HG03469 (cell line): Measurements from ENCODE around the gene HES4.
"Not testable (repeated sequence)": the region's sequence is repeated elsewhere in the genome, so short reads cannot be mapped to it uniquely, and the experiment has no call there.

ENCODE experiments used
- ATAC-seq: cut with Tn5 transposase; IDR thresholded peaks from one replicate; pipeline ENCODE4 v1.9.1; 2021; ENCODE audit warnings: mild to moderate bottlenecking, moderate library complexity, moderate number of reproducible peaks; ENCODE audit not compliant: unreplicated experiment

Gene HES4

DNA sequence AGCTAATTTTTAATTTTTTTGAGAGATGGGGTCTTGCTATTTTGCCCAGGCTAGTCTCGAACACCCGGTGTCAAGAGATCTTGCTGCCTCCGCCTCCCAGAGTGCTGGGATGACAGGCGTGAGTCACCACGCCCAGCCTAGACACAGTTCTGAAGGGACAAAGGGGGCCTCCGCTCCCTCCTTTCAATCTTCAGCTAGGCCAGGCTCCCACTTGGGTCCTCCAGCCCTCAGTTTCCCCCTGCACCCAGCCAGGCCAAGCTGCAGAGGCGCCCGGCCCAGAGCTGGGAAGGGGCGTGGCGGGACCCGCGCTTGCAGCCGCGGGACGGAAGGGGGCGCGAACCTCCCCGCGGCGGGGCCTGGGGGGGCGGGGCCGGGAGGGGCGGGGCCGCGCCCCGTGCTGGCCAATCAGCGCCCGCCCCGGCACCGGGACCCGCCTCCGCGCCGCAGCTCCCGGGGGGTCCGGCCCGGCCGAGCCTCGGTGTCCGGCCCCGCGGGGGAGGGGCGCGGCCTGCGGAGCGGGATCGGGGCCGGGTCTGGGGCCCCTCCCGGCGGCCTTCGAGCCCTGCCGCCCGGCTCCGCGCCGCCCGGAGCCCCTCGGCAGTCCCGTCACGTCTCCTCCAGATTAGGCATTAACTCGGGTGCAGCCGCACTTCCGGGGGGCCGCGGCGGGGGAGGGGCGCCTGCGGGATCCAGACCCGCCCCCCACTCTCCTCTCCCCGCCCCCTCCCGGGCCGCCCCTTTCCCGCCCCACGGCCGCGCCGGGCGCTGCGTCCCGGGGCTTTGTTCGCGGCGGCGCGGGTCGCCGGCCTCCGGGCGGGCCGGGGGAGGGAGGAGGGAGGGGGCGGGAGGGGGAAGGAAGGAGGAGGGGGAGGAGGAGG is 19.5 kb upstream of the HES4 start:
- peak; percentile 43 for ATAC-seq

DNA sequence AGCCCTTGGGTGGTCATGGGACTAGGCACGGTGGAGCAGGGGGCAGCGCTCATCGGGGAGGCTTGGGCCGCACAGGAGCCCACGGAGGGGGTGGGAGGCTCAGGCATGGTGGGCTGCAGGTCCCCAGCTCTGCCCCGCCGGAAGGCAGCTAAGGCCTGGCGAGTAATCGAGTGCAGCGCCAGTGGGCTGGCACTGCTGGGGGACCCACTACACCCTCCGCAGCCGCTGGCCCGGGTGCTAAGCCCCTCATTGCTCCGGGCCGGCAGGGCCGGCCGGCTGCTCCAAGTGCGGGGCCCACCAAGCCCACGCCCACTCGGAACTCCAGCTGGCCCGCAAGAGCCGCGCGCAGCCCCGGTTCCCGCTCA is 18.4 kb upstream of the HES4 start:
- not testable (repeated sequence) for ATAC-seq

DNA sequence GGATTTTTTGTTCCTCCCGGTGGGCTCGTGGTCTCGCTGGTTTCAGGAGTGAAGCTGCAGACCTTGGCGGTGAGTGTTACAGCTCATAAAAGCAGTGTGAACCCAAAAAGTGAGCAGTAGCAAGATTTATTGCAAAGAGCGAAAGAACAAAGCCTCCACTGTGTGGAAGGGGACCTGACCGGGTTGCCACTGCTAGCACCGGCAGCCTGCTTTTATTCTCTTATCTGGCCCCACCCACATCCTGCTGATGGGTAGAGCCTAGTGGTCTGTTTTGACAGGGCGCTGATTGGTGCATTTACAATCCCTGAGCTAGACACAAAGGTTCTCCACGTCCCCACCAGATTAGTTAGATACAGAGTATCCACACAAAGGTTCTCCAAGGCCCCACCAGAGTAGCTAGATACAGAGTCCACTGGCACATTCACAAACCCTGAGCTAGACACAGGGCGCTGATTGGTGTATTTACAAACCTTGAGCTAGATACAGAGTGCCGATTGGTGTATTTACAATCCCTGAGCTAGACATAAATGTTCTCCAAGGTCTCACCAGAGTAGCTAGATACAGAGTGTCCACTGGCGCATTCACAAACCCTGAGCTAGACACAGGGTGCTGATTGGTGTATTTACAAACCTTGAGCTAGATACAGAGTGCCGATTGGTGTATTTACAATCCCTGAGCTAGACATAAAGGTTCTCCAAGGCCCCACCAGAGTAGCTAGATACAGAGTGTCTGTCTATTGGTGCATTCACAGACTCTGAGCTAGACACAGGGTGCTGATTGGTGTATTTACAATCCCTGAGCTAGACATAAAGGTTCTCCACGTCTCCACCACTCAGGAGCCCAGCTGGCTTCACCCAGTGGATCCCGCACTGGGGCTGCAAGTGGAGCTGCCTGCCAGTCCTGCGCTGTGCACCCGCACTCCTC is 17.8 kb upstream of the HES4 start:
- ATAC-seq = not testable (repeated sequence)

GRCh38 chr1:1014799-1015681 is 15.1 kb upstream of the HES4 start:
- no peak for ATAC-seq

DNA sequence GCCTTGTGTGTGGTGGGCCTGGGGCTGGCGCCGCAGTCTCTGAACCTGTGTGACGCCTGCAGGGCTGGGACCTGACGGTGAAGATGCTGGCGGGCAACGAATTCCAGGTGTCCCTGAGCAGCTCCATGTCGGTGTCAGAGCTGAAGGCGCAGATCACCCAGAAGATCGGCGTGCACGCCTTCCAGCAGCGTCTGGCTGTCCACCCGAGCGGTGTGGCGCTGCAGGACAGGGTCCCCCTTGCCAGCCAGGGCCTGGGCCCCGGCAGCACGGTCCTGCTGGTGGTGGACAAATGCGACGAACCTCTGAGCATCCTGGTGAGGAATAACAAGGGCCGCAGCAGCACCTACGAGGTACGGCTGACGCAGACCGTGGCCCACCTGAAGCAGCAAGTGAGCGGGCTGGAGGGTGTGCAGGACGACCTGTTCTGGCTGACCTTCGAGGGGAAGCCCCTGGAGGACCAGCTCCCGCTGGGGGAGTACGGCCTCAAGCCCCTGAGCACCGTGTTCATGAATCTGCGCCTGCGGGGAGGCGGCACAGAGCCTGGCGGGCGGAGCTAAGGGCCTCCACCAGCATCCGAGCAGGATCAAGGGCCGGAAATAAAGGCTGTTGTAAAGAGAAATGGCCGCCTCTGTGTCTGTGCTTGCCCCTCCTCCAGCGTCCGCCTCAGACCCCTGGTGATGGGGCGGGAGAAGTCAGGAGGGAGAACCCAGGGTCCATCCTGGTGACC is 14.2 kb upstream of the HES4 start:
- no peak for ATAC-seq

DNA sequence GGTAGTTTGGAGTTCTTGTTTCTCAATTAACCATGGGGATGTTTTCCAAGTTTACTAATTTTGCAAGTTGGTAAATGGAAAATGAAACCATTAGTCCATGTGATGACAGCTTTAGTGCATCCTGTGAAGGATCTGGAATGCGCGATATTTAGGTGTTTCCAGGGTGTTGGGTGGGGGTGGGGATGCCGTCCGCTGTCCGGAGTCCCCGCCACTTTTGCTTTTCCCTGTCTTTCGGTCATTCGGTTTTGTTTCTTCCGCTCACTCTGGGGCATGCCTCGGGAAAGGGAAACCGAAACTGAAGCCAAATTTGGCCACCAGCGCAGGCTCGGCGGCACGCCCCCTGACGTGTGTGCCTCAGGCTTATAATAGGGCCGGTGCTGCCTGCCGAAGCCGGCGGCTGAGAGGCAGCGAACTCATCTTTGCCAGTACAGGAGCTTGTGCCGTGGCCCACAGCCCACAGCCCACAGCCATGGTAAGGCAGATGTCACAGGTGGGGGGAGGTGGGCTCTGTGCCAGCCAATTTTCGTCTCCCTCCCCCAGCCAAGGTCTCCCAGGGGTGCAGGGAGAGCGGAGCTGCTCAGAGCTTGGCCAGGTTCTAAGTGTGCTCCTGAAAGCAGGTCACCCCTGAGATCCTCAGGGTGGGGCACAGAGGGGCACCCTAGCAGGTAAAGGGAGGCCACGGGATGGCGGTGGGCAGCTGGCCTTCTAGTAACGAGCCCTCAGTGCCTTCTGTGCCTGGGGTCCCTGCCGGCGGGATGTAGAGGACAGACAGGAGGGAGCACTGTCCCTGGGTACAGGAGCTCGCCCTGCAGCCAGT is 13.4 kb upstream of the HES4 start, which contains the start of gene ISG15:
Gene ISG15 (plus strand): TSS at position 393 of the 817 bp plus-strand sequence. CDS start 77 bp downstream, at position 470.
- ATAC-seq = peak; percentile 74

DNA sequence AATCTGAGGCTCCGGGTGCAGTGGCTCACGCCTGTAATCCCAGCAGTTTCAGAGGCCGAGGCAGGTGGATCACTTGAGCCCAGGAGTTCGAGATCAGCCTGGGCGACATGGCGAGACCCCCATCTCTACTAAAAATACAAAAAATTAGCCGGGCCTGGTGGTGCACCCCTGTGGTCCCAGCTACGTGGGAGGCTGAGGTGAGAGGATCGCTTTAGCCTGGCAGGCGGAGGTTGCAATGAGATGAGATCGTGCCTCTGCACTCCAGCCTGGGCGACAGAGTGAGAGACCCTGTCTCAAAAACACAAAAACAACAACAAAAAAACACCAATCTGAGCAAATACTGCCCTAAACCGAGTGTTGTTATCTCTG is 12.8 kb upstream of the HES4 start:
- ATAC-seq = not testable (repeated sequence)

DNA sequence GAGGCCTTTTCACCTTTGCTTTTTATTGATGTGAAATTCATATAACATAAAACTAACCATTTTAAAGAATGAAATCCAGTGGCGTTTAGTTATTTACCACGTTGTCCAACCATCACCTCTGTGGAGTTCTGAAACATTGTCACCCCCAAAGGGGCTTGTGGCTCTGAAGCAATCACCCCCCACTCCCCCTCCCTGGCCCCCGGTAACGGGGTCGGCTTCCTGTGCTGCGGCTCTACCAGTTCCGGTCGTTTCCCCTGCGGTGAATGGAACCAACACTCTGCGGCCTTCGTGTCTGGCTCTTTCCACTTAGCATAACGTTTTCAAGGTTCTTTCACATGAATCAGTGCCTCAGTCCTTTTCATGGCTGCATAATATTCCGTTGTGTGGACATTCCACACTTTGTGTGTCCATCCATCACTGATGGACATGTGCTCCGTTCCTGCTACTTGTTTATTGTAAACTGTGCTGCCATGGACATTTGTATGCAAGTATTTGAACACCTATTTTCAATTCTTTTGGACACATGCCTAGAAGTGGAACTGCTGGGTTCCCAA is 11.6 kb upstream of the HES4 start:
- ATAC-seq = no peak

GRCh38 chr1:1010131-1010530 is 10.2 kb upstream of the HES4 start:
- ATAC-seq = not testable (repeated sequence)

DNA sequence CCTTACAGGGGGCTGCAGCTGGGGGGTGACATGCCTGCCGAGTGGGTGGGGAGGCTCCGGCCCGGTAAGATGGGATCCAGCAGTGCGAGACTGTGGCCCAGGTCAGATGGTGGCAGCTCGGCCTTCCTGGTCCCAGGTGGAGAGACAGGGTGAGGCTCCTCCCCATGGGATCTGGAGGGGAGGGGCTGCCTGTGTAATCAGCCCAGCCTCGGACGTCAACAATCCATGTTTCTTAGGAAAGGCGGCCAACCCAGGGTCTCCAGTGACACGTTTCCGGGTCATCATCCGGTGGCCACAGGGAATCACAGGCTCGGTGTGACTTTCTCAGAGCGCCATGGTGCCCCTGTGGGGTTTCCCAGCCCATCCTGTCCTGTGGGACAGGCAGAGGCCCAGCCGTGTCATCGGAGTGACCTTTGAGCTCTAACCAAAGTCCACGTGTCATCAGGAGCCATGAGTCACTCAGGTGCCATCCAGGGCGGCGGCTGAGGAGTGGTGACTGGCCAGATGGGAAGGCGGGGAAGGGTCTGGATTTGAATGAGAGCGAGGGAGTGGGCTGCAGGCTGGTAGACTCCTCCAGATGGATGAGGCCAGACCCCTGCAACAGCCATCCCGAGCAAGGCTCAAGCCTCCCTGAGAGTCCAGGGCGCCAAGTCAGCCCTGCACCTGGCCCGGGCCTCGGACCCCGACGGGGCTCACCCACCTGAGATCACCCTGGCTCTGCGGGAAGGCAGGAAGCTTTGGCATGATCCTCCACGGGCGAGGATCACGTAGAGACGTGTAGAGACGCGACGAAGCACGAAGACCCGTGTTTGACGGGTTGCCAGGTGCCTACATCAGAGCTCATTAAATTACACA is 6.6 kb upstream of the HES4 start:
- no peak for ATAC-seq

GRCh38 chr1:1005774-1006304 is 5.9 kb upstream of the HES4 start:
- no peak for ATAC-seq

DNA sequence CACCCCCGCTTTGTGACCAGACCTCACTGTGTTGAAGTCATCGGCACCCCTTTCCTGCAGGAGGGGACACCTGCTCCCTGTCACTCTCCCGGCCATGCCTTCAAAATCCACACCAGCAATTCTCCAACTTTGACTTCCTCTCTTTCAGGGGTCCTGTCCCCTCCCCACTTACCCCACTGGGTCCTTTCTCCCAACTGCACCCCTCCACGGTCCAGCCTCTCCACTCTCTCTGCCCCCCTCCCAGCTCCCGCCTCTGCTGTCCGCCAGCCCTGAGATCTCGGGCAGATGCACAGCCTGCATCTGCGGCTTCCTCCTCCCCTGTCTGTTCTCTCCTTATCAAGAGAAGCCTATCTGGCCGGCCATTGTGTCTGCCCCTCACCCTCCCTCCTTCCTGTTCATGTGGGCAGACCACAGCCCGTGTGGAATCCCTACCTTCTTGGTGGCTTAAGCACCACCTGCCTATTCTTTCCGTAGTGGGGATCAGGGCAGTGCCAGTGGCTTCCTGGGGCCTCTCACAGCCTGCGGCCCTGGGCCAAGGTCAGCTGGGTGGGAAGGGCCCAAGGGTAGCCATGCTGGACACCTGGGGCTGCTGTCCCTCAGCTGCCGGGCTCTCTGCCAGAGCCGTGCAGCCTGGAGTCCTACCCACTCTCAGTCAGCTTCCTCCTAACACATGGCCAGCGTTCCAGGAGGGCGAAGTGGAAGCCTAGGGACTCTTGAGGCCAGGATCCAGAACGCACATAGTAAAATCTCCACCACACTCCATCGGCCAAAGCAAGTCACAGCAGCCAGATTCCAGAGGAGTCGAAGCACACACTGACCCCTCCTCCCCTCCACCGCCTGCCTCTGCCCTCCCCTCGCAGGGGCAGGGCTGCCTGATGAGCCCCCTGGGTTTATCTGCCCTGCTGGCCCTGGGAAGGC is 5.1 kb upstream of the HES4 start:
- ATAC-seq = no peak

- no peak for ATAC-seq
Observed at GRCh38 chr1:1004420-1004779, 4.5 kb upstream of the HES4 start.

- no peak for ATAC-seq
Observed at GRCh38 chr1:1003618-1004419, 3.9 kb upstream of the HES4 start.

GRCh38 chr1:1001057-1001783 is 1.3 kb upstream of the HES4 start:
- no peak for ATAC-seq
